Measurements from ENCODE around the gene FMO5. TPM values are rescaled to one million over a fixed set of nuclear protein-coding genes. Genes with fewer than 3 reads are reported as not detected.
"Not testable (repeated sequence)": the region's sequence is repeated elsewhere in the genome, so short reads cannot be mapped to it uniquely, and the experiment has no call there.

FMO5 gene
- polyA plus RNA-seq, 1 donor: 15.8 TPM

DNA sequence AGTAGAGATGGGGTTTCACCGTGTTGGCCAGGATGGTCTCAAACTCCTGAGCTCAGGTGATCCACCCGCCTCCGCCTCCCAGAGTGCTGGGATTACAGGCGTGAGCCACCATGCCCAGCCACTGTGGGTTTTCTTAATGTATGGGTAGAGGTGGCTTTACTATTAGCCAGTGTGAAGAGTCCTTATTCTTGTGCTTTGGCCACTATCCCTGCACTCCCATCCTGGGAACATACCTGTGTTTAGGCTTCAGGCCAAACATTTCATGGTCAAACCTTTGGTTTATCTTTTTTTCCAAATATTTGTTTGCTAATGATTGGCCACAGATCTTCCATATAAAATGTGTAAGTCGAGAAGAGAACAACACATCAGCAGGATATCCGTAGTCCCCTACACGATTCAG lies 16.5 kb downstream of the FMO5 start:
- peaks cover 20% of the 10 kb centered on the region for H3K4me1 ChIP-seq (ENCODE audit: control insufficient read depth, insufficient read depth, low read length)
- H3K36me3 ChIP-seq (ENCODE audit: control insufficient read depth, insufficient read depth, low read length): peaks cover 13% of the 10 kb centered on the region
- H3K27me3 ChIP-seq (ENCODE audit: control insufficient read depth, insufficient read depth, low read length): no peaks in the 10 kb centered on the region
- H3K27ac ChIP-seq (ENCODE audit: low read length): no peak overlapping the region
- no peaks in the 10 kb centered on the region for H3K9me3 ChIP-seq (ENCODE audit: control insufficient read depth, low read depth, low read length)
- no peak overlapping the region for H3K4me3 ChIP-seq (ENCODE audit: low read length)
- no CpG with 5 or more reads among the region's 7 CpGs for WGBS (ENCODE audit: insufficient coverage, low lambda C conversion rate)
- no peak for DNase-seq

- H3K27me3 ChIP-seq (ENCODE audit: control insufficient read depth, insufficient read depth, low read length): no peaks in the 10 kb centered on the region
- H3K4me3 ChIP-seq (ENCODE audit: low read length): no peak overlapping the region
- DNase-seq: no peak
- no peak overlapping the region for H3K27ac ChIP-seq (ENCODE audit: low read length)
- H3K9me3 ChIP-seq (ENCODE audit: control insufficient read depth, low read depth, low read length): no peaks in the 10 kb centered on the region
- H3K4me1 ChIP-seq (ENCODE audit: control insufficient read depth, insufficient read depth, low read length): peaks cover 16% of the 10 kb centered on the region
- WGBS (ENCODE audit: insufficient coverage, low lambda C conversion rate): 85% methylated on average over 1 of the region's 1 CpG
- H3K36me3 ChIP-seq (ENCODE audit: control insufficient read depth, insufficient read depth, low read length): peaks cover 10% of the 10 kb centered on the region
Measured at GRCh38 chr1:147207192-147207591, 17.9 kb downstream of the FMO5 start.

DNA sequence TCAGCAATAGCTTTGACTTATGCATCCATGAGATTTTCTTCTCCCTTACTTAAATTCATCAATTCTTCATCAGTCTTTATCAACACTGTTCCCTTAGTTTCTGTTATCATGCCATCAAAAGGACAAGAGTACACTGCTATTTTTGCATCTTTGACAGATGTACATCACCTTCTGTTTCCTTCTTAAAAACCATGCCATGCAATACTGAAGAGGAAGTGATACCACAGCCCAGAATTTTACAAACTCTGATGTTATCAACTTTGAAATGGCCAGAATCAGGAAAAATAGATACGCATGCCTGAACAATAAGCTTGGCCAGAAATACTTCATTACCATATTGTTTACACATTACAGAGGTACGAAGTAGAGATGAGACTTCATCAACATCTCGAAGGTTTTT lies 21.1 kb downstream of the FMO5 start:
- 100% methylated on average over 1 of the region's 3 CpGs for WGBS (ENCODE audit: insufficient coverage, low lambda C conversion rate)
- H3K36me3 ChIP-seq (ENCODE audit: control insufficient read depth, insufficient read depth, low read length): peaks cover 7% of the 10 kb centered on the region
- no peak overlapping the region for H3K27ac ChIP-seq (ENCODE audit: low read length)
- H3K27me3 ChIP-seq (ENCODE audit: control insufficient read depth, insufficient read depth, low read length): no peaks in the 10 kb centered on the region
- no peaks in the 10 kb centered on the region for H3K9me3 ChIP-seq (ENCODE audit: control insufficient read depth, low read depth, low read length)
- no peaks in the 10 kb centered on the region for H3K4me1 ChIP-seq (ENCODE audit: control insufficient read depth, insufficient read depth, low read length)
- no peak overlapping the region for H3K4me3 ChIP-seq (ENCODE audit: low read length)
- no peak for DNase-seq

DNA sequence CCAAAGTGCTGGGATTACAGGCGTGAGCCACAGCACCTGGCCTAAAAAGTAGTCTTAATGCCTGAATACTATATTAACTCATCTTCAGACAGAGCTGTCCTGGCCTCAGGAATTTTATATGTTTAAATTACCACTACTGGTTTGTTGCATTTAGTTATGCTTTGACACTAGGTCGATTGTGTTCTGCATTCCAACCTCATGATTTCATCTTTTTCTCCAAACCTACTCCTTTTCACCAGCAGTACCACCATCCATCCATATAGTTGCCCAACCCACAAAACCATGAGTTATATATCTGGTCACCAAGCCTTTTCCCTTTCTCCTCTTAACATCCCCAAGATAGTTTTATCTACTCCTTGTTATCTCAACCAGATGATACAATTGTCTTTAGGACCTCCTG lies 22.6 kb downstream of the FMO5 start:
- no peak overlapping the region for H3K27ac ChIP-seq (ENCODE audit: low read length)
- H3K9me3 ChIP-seq (ENCODE audit: control insufficient read depth, low read depth, low read length): no peaks in the 10 kb centered on the region
- H3K4me1 ChIP-seq (ENCODE audit: control insufficient read depth, insufficient read depth, low read length): no peaks in the 10 kb centered on the region
- no peak overlapping the region for H3K4me3 ChIP-seq (ENCODE audit: low read length)
- H3K27me3 ChIP-seq (ENCODE audit: control insufficient read depth, insufficient read depth, low read length): no peaks in the 10 kb centered on the region
- WGBS (ENCODE audit: insufficient coverage, low lambda C conversion rate): 67% methylated on average over 1 of the region's 2 CpGs
- peaks cover 3% of the 10 kb centered on the region for H3K36me3 ChIP-seq (ENCODE audit: control insufficient read depth, insufficient read depth, low read length)
- DNase-seq: no peak

DNA sequence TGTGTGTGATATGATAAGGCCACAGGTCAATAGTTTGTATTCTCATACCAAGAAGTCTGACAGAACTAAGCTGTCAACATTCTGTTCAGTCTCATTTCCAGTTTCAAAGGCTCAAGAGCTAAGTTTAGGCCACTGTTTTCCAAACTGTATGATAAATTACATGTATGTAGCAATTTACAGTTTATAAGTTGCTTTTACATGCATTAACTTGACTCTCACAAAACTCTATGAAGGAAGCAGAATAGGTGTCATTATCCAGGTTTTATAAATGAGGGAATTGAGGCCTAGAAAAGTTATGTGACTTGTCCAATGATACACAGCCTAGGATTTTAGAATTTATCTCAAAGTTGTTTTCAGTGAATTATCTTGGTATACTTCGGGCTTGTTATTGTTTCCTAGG lies 23.4 kb downstream of the FMO5 start:
- Histone ChIP-seq H3K9me3 (ENCODE audit: control insufficient read depth, low read depth, low read length) (no peaks in the 10 kb centered on the region), H3K27me3 (ENCODE audit: control insufficient read depth, insufficient read depth, low read length) (no peaks in the 10 kb centered on the region), H3K4me3 (ENCODE audit: low read length) (no peak overlapping the region), H3K27ac (ENCODE audit: low read length) (no peak overlapping the region), H3K4me1 (ENCODE audit: control insufficient read depth, insufficient read depth, low read length) (no peaks in the 10 kb centered on the region), H3K36me3 (ENCODE audit: control insufficient read depth, insufficient read depth, low read length) (peaks cover 3% of the 10 kb centered on the region)
- no CpG with 5 or more reads among the region's 1 CpG for WGBS (ENCODE audit: insufficient coverage, low lambda C conversion rate)
- no peak for DNase-seq

DNA sequence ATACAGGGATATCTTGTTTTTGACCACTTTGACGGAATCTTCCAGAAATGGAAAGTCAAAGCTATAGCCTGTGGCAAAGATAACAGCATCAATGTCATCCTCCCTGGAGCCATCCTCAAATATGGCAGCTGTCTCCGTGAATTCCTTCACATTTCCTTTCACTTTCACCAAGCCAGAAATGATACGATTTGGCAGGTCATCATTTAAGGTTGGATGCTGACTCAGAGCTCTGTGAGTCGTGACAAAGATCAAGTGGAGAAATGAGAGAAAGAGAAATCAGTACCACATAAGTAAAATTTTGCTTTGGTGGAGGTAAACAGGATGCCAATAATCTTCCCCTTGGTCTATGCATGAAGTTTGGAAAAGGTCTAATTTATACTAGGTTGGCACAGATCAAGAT lies 23.9 kb downstream of the FMO5 start:
- WGBS (ENCODE audit: insufficient coverage, low lambda C conversion rate): 85% methylated on average over 2 of the region's 4 CpGs
- Histone ChIP-seq H3K9me3 (ENCODE audit: control insufficient read depth, low read depth, low read length) (no peaks in the 10 kb centered on the region), H3K27ac (ENCODE audit: low read length) (no peak overlapping the region), H3K4me3 (ENCODE audit: low read length) (no peak overlapping the region), H3K36me3 (ENCODE audit: control insufficient read depth, insufficient read depth, low read length) (peaks cover 3% of the 10 kb centered on the region), H3K4me1 (ENCODE audit: control insufficient read depth, insufficient read depth, low read length) (no peaks in the 10 kb centered on the region), H3K27me3 (ENCODE audit: control insufficient read depth, insufficient read depth, low read length) (no peaks in the 10 kb centered on the region)
- no peak for DNase-seq

DNA sequence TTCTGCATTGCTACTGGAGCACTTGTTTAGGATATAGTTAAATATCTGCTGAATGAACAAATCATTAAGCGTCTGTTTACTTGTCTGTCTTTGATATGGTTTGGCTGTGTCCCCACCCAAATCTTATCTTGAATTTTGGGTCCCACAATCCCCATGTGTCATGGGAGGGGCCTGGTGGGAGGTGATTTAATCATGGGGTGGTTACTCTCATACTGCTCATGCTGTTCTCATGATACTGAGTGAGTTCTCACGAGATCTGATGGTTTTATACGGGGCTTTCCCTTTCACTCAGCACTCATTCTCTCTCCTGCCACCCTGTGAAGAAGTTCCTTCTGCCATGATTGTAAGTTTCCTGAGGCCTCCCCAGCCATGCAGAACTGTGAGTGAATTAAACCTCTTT lies 27.8 kb downstream of the FMO5 start:
- H3K9me3 ChIP-seq (ENCODE audit: control insufficient read depth, low read depth, low read length); DNase-seq; H3K27me3 ChIP-seq (ENCODE audit: control insufficient read depth, insufficient read depth, low read length); H3K36me3 ChIP-seq (ENCODE audit: control insufficient read depth, insufficient read depth, low read length); H3K27ac ChIP-seq (ENCODE audit: low read length); H3K4me3 ChIP-seq (ENCODE audit: low read length); H3K4me1 ChIP-seq (ENCODE audit: control insufficient read depth, insufficient read depth, low read length): not testable (repeated sequence)
- WGBS (ENCODE audit: insufficient coverage, low lambda C conversion rate): no CpG with 5 or more reads among the region's 3 CpGs

GRCh38 chr1:147189514-147189913 lies 35.6 kb downstream of the FMO5 start:
- no peaks in the 10 kb centered on the region for H3K4me1 ChIP-seq (ENCODE audit: control insufficient read depth, insufficient read depth, low read length)
- no CpG with 5 or more reads among the region's 2 CpGs for WGBS (ENCODE audit: insufficient coverage, low lambda C conversion rate)
- no peak overlapping the region for H3K27ac ChIP-seq (ENCODE audit: low read length)
- H3K4me3 ChIP-seq (ENCODE audit: low read length): no peak overlapping the region
- H3K27me3 ChIP-seq (ENCODE audit: control insufficient read depth, insufficient read depth, low read length): no peaks in the 10 kb centered on the region
- no peaks in the 10 kb centered on the region for H3K9me3 ChIP-seq (ENCODE audit: control insufficient read depth, low read depth, low read length)
- no peaks in the 10 kb centered on the region for H3K36me3 ChIP-seq (ENCODE audit: control insufficient read depth, insufficient read depth, low read length)
- DNase-seq: no peak

DNA sequence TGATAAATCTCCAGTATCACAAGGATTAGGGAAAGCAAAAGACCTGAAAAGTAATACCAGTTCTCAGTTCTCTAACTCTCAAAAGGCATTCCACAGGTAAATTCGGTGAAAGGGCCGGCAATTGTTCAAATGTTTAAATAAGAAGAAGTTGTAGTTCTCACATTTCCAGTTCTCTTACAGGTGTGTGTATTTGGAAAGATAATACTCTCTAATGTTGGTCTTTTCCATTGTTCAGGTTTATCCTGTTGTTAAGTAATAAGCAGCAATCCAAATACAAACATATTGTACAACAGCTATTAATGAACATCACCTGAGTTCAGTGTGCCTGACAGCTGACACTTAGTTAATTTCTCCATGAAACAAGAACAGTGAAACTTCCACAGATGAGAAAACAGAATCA lies 39.7 kb downstream of the FMO5 start:
- no peak overlapping the region for H3K27ac ChIP-seq (ENCODE audit: low read length)
- no peak overlapping the region for H3K4me3 ChIP-seq (ENCODE audit: low read length)
- no peaks in the 10 kb centered on the region for H3K36me3 ChIP-seq (ENCODE audit: control insufficient read depth, insufficient read depth, low read length)
- no peaks in the 10 kb centered on the region for H3K27me3 ChIP-seq (ENCODE audit: control insufficient read depth, insufficient read depth, low read length)
- DNase-seq: no peak
- H3K4me1 ChIP-seq (ENCODE audit: control insufficient read depth, insufficient read depth, low read length): no peaks in the 10 kb centered on the region
- WGBS (ENCODE audit: insufficient coverage, low lambda C conversion rate): no CpG with 5 or more reads among the region's 2 CpGs
- H3K9me3 ChIP-seq (ENCODE audit: control insufficient read depth, low read depth, low read length): no peaks in the 10 kb centered on the region

GRCh38 chr1:147177611-147178380 lies 47.3 kb downstream of the FMO5 start:
- peaks cover 2% of the 10 kb centered on the region for H3K36me3 ChIP-seq (ENCODE audit: control insufficient read depth, insufficient read depth, low read length)
- no peak overlapping the region for H3K27ac ChIP-seq (ENCODE audit: low read length)
- peaks cover 2% of the 10 kb centered on the region for H3K9me3 ChIP-seq (ENCODE audit: control insufficient read depth, low read depth, low read length)
- H3K4me1 ChIP-seq (ENCODE audit: control insufficient read depth, insufficient read depth, low read length): peaks cover 7% of the 10 kb centered on the region
- no peak overlapping the region for H3K4me3 ChIP-seq (ENCODE audit: low read length)
- DNase-seq: peak in 1 of 2 donors; percentile 27
- H3K27me3 ChIP-seq (ENCODE audit: control insufficient read depth, insufficient read depth, low read length): no peaks in the 10 kb centered on the region
- WGBS (ENCODE audit: insufficient coverage, low lambda C conversion rate): no CpG with 5 or more reads among the region's 36 CpGs
